Measurements from ENCODE around the gene PEX11B.

- TF ChIP-seq CTCF (conservative IDR thresholded peaks at IDR 0.05; ENCODE audit: low read depth, low read length) (no peak), POLR2A (IDR thresholded peaks at IDR 0.05; ENCODE audit: low read depth, low read length) (no peak), RAD21 (IDR thresholded peaks at IDR 0.05; ENCODE audit: low read length) (no peak), SMC3 (IDR thresholded peaks at IDR 0.05; ENCODE audit: low read depth, low read length) (no peak), MXI1 (IDR thresholded peaks at IDR 0.05; ENCODE audit: borderline replicate concordance, low read depth, low read length) (no peak), USF2 (IDR thresholded peaks at IDR 0.05; ENCODE audit: low read depth, low read length) (no peak), MAFK (IDR thresholded peaks at IDR 0.05; ENCODE audit: low read depth, low read length) (no peak), RFX5 (IDR thresholded peaks at IDR 0.05; ENCODE audit: low read depth, low read length) (no peak), CHD1 (IDR thresholded peaks at IDR 0.05; ENCODE audit: low read depth, low read length) (no peak), FOS (IDR thresholded peaks at IDR 0.05; ENCODE audit: low read depth, low read length) (no peak), CEBPB (IDR thresholded peaks at IDR 0.05; ENCODE audit: low read depth, low read length) (no peak), RCOR1 (IDR thresholded peaks at IDR 0.05; ENCODE audit: insufficient replicate concordance, low read length) (no peak), BHLHE40 (IDR thresholded peaks at IDR 0.05; ENCODE audit: low read depth, low read length) (no peak), MAZ (IDR thresholded peaks at IDR 0.05; ENCODE audit: borderline replicate concordance, low read depth, low read length) (no peak)
Measured at GRCh38 chr1:145946477-145946986, 28.0 kb upstream of the PEX11B start.

All from IMR-90 (cell line).